Neural crest cell (in vitro differentiated cells): ENCODE results near the gene NR0B1. TPM values are rescaled to one million over a fixed set of nuclear protein-coding genes. Genes with fewer than 3 reads are reported as not detected.

Source experiments
- DNase-seq: peaks from one replicate; pipeline ENCODE4 v3.0.0; 2021; ENCODE audit warnings: low read depth, mixed read lengths, low spot score
- H3K27ac Mint-ChIP-seq: one replicate; pipeline ENCODE4 v1.8.0; 2021; ENCODE audit warnings: mild to moderate bottlenecking, mixed read lengths; ENCODE audit not compliant: unreplicated experiment
- H3K27me3 Mint-ChIP-seq: 2 replicates; pipeline ENCODE4 v1.8.0; 2021; ENCODE audit warnings: low read depth, mild to moderate bottlenecking, mixed read lengths
- H3K36me3 Mint-ChIP-seq: 2 replicates; pipeline ENCODE4 v1.8.0; 2021; ENCODE audit warnings: low read depth, mild to moderate bottlenecking, mixed read lengths
- H3K4me1 Mint-ChIP-seq: 2 replicates; pipeline ENCODE4 v1.8.0; 2021; ENCODE audit warnings: mixed read lengths
- H3K4me3 Mint-ChIP-seq: one replicate; pipeline ENCODE4 v1.8.0; 2021; ENCODE audit warnings: mild to moderate bottlenecking, mixed read lengths
- H3K9me3 Mint-ChIP-seq: 2 replicates; pipeline ENCODE4 v1.8.0; 2021; ENCODE audit warnings: mixed read lengths
- long read RNA-seq: library from polyadenylated mRNA; unstranded; transcript quantifications from one replicate; pipeline ENCODE4 v2.0.0, GENCODE V29; 2020
- total RNA-seq: library from RNA; stranded (reverse); gene quantifications from 2 replicates; pipeline ENCODE4 v1.2.1, GENCODE V29; 2021
- TF ChIP-seq, protein P1 (sequence below): fragments of 200-600 bp; sonication (generic); conservative IDR thresholded peaks from 2 replicates; pipeline ENCODE4 v1.5.0; 2021; ENCODE audit warnings: antibody characterized with exemption, mild to moderate bottlenecking

Gene NR0B1, protein sequence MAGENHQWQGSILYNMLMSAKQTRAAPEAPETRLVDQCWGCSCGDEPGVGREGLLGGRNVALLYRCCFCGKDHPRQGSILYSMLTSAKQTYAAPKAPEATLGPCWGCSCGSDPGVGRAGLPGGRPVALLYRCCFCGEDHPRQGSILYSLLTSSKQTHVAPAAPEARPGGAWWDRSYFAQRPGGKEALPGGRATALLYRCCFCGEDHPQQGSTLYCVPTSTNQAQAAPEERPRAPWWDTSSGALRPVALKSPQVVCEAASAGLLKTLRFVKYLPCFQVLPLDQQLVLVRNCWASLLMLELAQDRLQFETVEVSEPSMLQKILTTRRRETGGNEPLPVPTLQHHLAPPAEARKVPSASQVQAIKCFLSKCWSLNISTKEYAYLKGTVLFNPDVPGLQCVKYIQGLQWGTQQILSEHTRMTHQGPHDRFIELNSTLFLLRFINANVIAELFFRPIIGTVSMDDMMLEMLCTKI
- total RNA-seq = not detected in 2 replicates
- long read RNA-seq = 0 reads

DNA sequence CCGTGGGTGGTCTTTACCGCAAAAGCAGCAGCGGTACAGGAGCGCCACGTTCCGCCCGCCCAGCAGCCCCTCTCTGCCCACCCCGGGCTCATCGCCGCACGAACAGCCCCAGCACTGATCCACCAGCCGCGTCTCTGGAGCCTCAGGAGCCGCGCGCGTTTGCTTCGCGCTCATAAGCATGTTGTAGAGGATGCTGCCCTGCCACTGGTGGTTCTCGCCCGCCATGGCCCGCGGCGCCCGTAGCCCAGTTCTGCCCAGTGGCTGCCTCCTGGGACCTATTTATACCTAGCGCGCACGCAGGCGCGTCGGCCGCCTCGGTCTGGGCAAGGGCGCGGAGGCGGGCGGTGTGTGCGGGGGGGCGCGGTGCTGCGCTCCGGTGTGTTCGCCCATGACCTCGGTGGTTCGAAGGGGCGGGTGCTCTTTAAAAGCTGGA is at the start of gene NR0B1:
TSS of gene NR0B1 (minus strand) at position 252 of the 433 bp plus-strand sequence. CDS start at position 225, 27 bp downstream.
- TF ChIP-seq, protein P1, sequence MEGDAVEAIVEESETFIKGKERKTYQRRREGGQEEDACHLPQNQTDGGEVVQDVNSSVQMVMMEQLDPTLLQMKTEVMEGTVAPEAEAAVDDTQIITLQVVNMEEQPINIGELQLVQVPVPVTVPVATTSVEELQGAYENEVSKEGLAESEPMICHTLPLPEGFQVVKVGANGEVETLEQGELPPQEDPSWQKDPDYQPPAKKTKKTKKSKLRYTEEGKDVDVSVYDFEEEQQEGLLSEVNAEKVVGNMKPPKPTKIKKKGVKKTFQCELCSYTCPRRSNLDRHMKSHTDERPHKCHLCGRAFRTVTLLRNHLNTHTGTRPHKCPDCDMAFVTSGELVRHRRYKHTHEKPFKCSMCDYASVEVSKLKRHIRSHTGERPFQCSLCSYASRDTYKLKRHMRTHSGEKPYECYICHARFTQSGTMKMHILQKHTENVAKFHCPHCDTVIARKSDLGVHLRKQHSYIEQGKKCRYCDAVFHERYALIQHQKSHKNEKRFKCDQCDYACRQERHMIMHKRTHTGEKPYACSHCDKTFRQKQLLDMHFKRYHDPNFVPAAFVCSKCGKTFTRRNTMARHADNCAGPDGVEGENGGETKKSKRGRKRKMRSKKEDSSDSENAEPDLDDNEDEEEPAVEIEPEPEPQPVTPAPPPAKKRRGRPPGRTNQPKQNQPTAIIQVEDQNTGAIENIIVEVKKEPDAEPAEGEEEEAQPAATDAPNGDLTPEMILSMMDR = no peak
- peaks cover 19% of the 10 kb centered on the region for H3K4me1 Mint-ChIP-seq
- H3K27me3 Mint-ChIP-seq = peaks cover 55% of the 10 kb centered on the region
- H3K9me3 Mint-ChIP-seq = no peaks in the 10 kb centered on the region
- DNase-seq = no peak
- H3K27ac Mint-ChIP-seq = no peak within 1 kb of the TSS
- H3K4me3 Mint-ChIP-seq = peak within 1 kb of the TSS; percentile 74
- no peaks in the 10 kb centered on the region for H3K36me3 Mint-ChIP-seq

DNA sequence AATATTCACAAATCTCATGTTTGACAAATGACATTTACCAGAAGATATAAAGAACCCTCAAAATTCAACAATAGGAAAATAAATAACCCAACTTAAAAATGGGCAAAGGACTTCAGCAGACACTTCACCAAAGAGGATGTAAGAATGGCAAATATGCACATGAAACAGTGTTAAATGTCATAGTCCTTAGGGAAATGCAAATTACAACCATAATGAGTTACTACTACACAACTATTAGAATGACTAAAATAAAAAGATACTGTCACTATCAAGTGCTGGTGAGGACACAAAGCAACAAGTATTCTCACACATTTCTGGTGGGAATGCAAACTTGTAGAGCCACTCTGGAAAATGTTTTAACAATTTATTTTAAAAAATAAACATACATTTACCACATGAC is 40.8 kb upstream of the NR0B1 start:
- DNase-seq = no peak
- Mint-ChIP-seq H3K9me3 (peaks cover 16% of the 10 kb centered on the region), H3K27ac (no peak overlapping the region), H3K4me1 (no peaks in the 10 kb centered on the region), H3K36me3 (no peaks in the 10 kb centered on the region), H3K27me3 (no peaks in the 10 kb centered on the region), H3K4me3 (no peak overlapping the region)
- TF ChIP-seq, protein P1 = no peak

DNA sequence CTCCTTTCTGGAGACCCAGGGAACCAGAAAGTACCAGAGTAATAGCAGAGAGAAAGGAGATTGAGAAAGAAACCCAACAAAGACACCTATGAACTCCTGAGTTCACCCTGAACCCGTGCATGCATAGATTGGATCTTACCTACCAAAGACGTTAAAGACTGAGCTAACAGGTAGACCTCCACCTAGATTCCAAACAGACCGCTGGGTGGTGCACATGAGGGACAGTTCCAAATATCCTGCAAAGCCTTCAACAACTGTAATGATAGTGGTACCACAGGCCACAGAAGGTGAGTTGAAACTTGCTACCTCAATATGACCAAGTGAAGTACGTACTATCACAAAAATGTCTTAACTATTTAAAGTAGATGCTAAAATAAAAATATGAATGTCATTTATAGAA is 34.0 kb upstream of the NR0B1 start:
- H3K27ac Mint-ChIP-seq = no peak overlapping the region
- no peak for DNase-seq
- TF ChIP-seq, protein P1 = no peak
- H3K36me3 Mint-ChIP-seq = no peaks in the 10 kb centered on the region
- no peak overlapping the region for H3K4me3 Mint-ChIP-seq
- H3K9me3 Mint-ChIP-seq = peaks cover 7% of the 10 kb centered on the region
- H3K4me1 Mint-ChIP-seq = no peaks in the 10 kb centered on the region
- peaks cover 11% of the 10 kb centered on the region for H3K27me3 Mint-ChIP-seq

DNA sequence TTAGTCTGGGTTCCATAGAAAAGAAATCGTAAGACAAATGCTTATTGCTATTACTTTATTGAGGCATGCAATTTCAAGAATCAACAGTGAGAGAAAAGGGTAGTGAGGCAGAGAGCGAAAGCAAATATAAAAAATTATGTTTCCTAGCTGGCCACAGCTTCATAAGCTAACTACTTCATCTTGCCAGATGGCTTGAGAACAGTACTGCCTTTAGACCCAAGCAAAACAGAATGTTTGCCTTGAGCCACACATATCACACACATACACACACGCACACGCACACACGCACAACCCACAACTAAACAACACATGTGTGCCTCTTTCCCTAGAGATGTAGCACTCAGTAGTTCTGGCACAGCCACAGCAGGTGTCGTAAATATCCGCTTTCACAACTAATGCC is 31.6 kb upstream of the NR0B1 start:
- DNase-seq = no peak
- Mint-ChIP-seq H3K4me1 (no peaks in the 10 kb centered on the region), H3K27me3 (peaks cover 24% of the 10 kb centered on the region), H3K9me3 (peaks cover 2% of the 10 kb centered on the region), H3K36me3 (no peaks in the 10 kb centered on the region), H3K27ac (no peak overlapping the region), H3K4me3 (no peak overlapping the region)
- TF ChIP-seq, protein P1 = no peak

DNA sequence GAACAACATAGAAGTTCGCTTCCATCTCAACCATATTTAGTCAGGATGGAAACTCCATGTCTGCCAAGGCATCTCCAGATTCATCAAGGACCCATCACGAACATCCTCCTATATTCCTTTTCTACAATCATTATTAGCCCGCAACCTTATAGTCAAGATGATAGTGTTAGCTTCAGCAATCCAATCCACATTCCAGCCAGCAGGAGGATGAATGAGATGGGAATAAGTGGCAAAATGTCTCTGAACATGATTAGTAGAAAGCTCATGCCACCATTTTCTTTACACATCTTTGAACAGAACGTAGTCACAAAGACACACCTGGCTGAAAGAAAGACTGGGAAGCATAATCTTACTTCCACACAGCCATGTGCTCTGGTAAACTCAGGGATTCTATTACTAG is 18.6 kb upstream of the NR0B1 start:
- Mint-ChIP-seq H3K27me3 (peaks cover 6% of the 10 kb centered on the region), H3K9me3 (peaks cover 4% of the 10 kb centered on the region), H3K4me3 (no peak overlapping the region), H3K27ac (no peak overlapping the region), H3K36me3 (no peaks in the 10 kb centered on the region), H3K4me1 (no peaks in the 10 kb centered on the region)
- DNase-seq = no peak
- TF ChIP-seq, protein P1 = peak; percentile 18
